Caco-2 (cell line): ENCODE results near the gene ATG7. TPM values are rescaled to one million over a fixed set of nuclear protein-coding genes. Genes with fewer than 3 reads are reported as not detected.

Experiments used
- BruUV-seq: library from RNA; stranded (reverse); fragments of 400-500 nt; replicated peaks from 2 replicates; lab custom pipeline; 2021; lab: Mats Ljungman, UMichigan
- CTCF ChIA-PET: fragments of 300-600 bp; sonication (Branson Sonifier 250); formaldehyde crosslinking; loops from one replicate; lab custom pipeline; 2022; ENCODE audit warnings: antibody characterized with exemption; lab: Charles Lee
- POLR2A ChIA-PET: fragments of 300-600 bp; sonication (Branson Sonifier 250); formaldehyde crosslinking; loops from one replicate; lab custom pipeline; 2022; ENCODE audit warnings: antibody characterized with exemption; lab: Charles Lee
- DNase-seq, 2 experiments: peaks; one replicate each; pipeline versions ENCODE4 v3.0.0 to v3.0.0-alpha.2; 2020 to 2022
- H3K27me3 ChIP-seq: replicated peaks from 2 replicates; pipeline ENCODE4 v1.6.0; 2011; ENCODE audit warnings: low read length; ENCODE audit not compliant: control insufficient read depth, insufficient read depth
- H3K36me3 ChIP-seq: 2 replicates; pipeline ENCODE4 v1.5.1; 2011; ENCODE audit warnings: low read length; ENCODE audit not compliant: control insufficient read depth, insufficient read depth
- H3K4me1 ChIP-seq: fragments of 250-450 bp; sonication (Bioruptor Pico); 2 replicates; pipeline ENCODE4 v1.5.1; 2020; ENCODE audit warnings: mild to moderate bottlenecking
- H3K4me3 ChIP-seq: 2 replicates; pipeline ENCODE4 v1.5.1; 2011; ENCODE audit warnings: low read depth, mild to moderate bottlenecking, control low read depth, low read length
- H3K9me3 ChIP-seq: fragments of 250-450 bp; sonication (Bioruptor Pico); 2 replicates; pipeline ENCODE4 v1.5.1; 2020; ENCODE audit warnings: mild to moderate bottlenecking, moderate library complexity
- H3K27ac Mint-ChIP-seq: one replicate; pipeline ENCODE4 v1.8.0; 2022; ENCODE audit warnings: mixed read lengths; ENCODE audit not compliant: unreplicated experiment
- H3K27me3 Mint-ChIP-seq: one replicate; pipeline ENCODE4 v1.8.0; 2022; ENCODE audit warnings: mixed read lengths; ENCODE audit not compliant: insufficient read depth, unreplicated experiment
- H3K36me3 Mint-ChIP-seq: one replicate; pipeline ENCODE4 v1.8.0; 2022; ENCODE audit warnings: mild to moderate bottlenecking, mixed read lengths; ENCODE audit not compliant: insufficient read depth, unreplicated experiment
- H3K4me1 Mint-ChIP-seq: one replicate; pipeline ENCODE4 v1.8.0; 2022; ENCODE audit warnings: low read depth, mixed read lengths; ENCODE audit not compliant: unreplicated experiment
- H3K4me3 Mint-ChIP-seq: one replicate; pipeline ENCODE4 v1.8.0; 2022; ENCODE audit warnings: mild to moderate bottlenecking, moderate library complexity, mixed read lengths; ENCODE audit not compliant: unreplicated experiment
- H3K9me3 Mint-ChIP-seq: one replicate; pipeline ENCODE4 v1.8.0; 2022; ENCODE audit warnings: mixed read lengths; ENCODE audit not compliant: unreplicated experiment
- intact Hi-C: fragments of 100-400 bp; cut with micrococcal nuclease; formaldehyde crosslinking; loops from one replicate; pipeline ENCODE4 v1.10.0; 2022; ENCODE audit not compliant: unreplicated experiment
- total RNA-seq: library from RNA; stranded (reverse); gene quantifications from 2 replicates; pipeline ENCODE4 v1.2.3, GENCODE V29; 2022
- TF ChIP-seq, protein P1 (sequence below), 2 experiments: fragments of 200-600 bp in 1 of 2; IDR thresholded peaks; 1 replicate in 1 of 2; 2 replicates in 1 of 2; pipeline versions ENCODE4 v1.5.1 to v1.8.0; 2011 to 2022; ENCODE audit warnings: antibody characterized with exemption in 1 of 2, control low read depth in 1 of 2, inconsistent platforms in 1 of 2, low read depth in 1 of 2, low read length in 1 of 2, mild to moderate bottlenecking in 1 of 2, moderate library complexity in 1 of 2; ENCODE audit not compliant: insufficient read depth in 1 of 2, severe bottlenecking in 1 of 2, unreplicated experiment in 1 of 2

ATG7 gene
- total RNA-seq, 1 experiment from 2014 or later = 24.4 TPM

DNA sequence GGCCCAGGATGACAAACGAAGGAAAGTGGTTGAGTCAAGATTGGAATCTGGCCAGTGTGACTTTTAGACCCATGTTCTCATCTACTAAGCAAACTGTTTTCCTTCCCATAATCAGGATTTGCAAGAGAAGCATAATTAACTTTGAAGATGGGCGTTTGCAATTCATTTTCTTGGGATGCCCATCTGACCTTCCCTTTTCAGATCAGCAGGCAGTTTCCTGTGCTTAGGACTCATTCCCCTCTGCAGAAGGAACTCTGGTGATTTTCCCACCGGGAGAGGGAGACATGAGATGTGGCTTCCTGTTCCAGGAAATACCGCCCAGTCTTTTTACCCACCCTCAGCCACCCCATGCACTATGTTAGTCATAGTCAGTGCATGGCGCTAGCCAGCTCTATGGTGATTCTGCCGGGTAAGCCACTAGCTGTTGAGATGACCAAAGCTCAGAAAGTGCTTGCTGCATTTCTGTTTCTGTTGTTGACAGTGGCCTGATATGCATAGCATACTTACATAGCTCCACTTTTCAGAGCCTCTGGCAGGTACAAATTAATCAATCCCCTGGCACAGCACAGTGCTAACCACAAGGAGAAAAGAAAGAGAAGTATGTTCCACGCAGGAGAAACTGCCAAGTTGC is 242.1 kb downstream of the ATG7 start:
- H3K27ac Mint-ChIP-seq = no peak overlapping the region

DNA sequence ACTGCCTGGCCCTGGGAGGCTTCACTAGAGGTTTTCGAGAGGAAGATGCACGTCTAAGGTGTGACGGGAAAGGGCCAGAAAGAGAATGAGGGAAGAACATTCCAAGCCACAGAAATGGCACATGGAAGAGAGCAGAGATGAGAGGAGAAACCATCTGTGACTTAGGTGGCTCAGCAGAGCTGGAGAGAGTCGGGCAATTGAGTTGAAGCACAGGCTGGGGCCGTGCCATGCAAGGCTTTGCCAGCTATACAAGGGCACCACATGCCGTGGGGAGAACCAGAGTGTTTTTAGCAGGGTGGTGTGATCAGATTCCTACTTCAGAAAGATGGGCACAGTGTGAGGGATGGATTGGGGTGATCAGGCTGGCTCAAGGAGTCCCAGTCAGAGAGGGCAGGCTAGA is 245.4 kb downstream of the ATG7 start:
- no peak overlapping the region for H3K27ac Mint-ChIP-seq

More for the DNA sequence above, 242.1 kb downstream of the ATG7 start:
- no peaks in the 10 kb centered on the region for H3K36me3 ChIP-seq
- no peaks in the 10 kb centered on the region for H3K27me3 ChIP-seq
- H3K4me1 ChIP-seq = no peaks in the 10 kb centered on the region
- H3K9me3 Mint-ChIP-seq = no peaks in the 10 kb centered on the region
- intact Hi-C loops = no loop called here
- H3K4me3 ChIP-seq = no peak overlapping the region
- ChIA-PET POLR2A (no interaction called here), CTCF (no interaction called here)
- TF ChIP-seq, protein P1, sequence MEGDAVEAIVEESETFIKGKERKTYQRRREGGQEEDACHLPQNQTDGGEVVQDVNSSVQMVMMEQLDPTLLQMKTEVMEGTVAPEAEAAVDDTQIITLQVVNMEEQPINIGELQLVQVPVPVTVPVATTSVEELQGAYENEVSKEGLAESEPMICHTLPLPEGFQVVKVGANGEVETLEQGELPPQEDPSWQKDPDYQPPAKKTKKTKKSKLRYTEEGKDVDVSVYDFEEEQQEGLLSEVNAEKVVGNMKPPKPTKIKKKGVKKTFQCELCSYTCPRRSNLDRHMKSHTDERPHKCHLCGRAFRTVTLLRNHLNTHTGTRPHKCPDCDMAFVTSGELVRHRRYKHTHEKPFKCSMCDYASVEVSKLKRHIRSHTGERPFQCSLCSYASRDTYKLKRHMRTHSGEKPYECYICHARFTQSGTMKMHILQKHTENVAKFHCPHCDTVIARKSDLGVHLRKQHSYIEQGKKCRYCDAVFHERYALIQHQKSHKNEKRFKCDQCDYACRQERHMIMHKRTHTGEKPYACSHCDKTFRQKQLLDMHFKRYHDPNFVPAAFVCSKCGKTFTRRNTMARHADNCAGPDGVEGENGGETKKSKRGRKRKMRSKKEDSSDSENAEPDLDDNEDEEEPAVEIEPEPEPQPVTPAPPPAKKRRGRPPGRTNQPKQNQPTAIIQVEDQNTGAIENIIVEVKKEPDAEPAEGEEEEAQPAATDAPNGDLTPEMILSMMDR (IDR thresholded peaks at IDR 0.05; ENCODE audit: insufficient read depth in 1 of 2, low read depth in 1 of 2, low read length in 1 of 2, severe bottlenecking in 1 of 2, unreplicated experiment in 1 of 2) = no peak
- no peaks in the 10 kb centered on the region for H3K27me3 Mint-ChIP-seq
- H3K4me1 Mint-ChIP-seq = peaks cover 8% of the 10 kb centered on the region
- no peak overlapping the region for H3K4me3 Mint-ChIP-seq
- no peaks in the 10 kb centered on the region for H3K36me3 Mint-ChIP-seq
- no peaks in the 10 kb centered on the region for H3K9me3 ChIP-seq
- no peak for DNase-seq
- BruUV-seq = no TSS peak

DNA sequence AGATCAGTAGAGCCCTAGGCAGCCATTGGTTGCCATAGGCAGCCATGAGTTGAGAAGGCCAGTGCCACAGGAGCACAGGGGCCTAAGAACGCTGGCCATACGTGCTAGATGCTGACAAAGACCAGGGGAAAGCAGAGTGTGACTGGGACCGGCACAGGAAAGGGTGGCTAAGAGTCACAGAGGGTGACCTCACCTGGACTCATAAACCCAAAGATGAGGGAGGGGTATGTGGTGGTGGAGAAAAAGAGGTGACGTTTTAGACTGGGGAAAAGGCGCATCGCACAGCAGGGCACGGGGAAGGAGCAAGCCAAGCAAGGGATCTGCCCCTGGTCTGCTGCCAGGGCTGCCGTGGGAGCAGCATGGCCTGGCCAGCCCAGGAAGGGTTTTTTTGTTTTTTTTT is 249.0 kb downstream of the ATG7 start:
- H3K4me1 Mint-ChIP-seq = peaks cover 8% of the 10 kb centered on the region
- TF ChIP-seq, protein P1 (IDR thresholded peaks at IDR 0.05; ENCODE audit: insufficient read depth in 1 of 2, low read depth in 1 of 2, low read length in 1 of 2, severe bottlenecking in 1 of 2, unreplicated experiment in 1 of 2) = no peak
- no peaks in the 10 kb centered on the region for H3K36me3 ChIP-seq
- no peak overlapping the region for H3K27ac Mint-ChIP-seq
- H3K9me3 Mint-ChIP-seq = no peaks in the 10 kb centered on the region
- no peaks in the 10 kb centered on the region for H3K27me3 ChIP-seq
- H3K36me3 Mint-ChIP-seq = peaks cover 9% of the 10 kb centered on the region
- H3K4me3 Mint-ChIP-seq = no peak overlapping the region
- ChIA-PET POLR2A (no interaction called here), CTCF (no interaction called here)
- H3K27me3 Mint-ChIP-seq = no peaks in the 10 kb centered on the region
- intact Hi-C loops = no loop called here
- BruUV-seq = no TSS peak
- no peaks in the 10 kb centered on the region for H3K9me3 ChIP-seq
- no peaks in the 10 kb centered on the region for H3K4me1 ChIP-seq
- H3K4me3 ChIP-seq = no peak overlapping the region
- no peak for DNase-seq

More for the DNA sequence above, 245.4 kb downstream of the ATG7 start:
- ChIA-PET POLR2A (no interaction called here), CTCF (no interaction called here)
- no peak overlapping the region for H3K4me3 Mint-ChIP-seq
- H3K4me3 ChIP-seq = no peak overlapping the region
- peaks cover 8% of the 10 kb centered on the region for H3K4me1 Mint-ChIP-seq
- H3K27me3 ChIP-seq = no peaks in the 10 kb centered on the region
- intact Hi-C loops = no loop called here
- H3K9me3 Mint-ChIP-seq = no peaks in the 10 kb centered on the region
- H3K36me3 Mint-ChIP-seq = peaks cover 9% of the 10 kb centered on the region
- no TSS peak for BruUV-seq
- no peaks in the 10 kb centered on the region for H3K9me3 ChIP-seq
- DNase-seq = no peak
- H3K36me3 ChIP-seq = no peaks in the 10 kb centered on the region
- no peaks in the 10 kb centered on the region for H3K27me3 Mint-ChIP-seq
- no peaks in the 10 kb centered on the region for H3K4me1 ChIP-seq
- TF ChIP-seq, protein P1 (IDR thresholded peaks at IDR 0.05; ENCODE audit: insufficient read depth in 1 of 2, low read depth in 1 of 2, low read length in 1 of 2, severe bottlenecking in 1 of 2, unreplicated experiment in 1 of 2) = no peak
